Fibroblast of mammary gland (primary cell): ENCODE results near the gene GAB3.
"Not testable (repeated sequence)": the region's sequence is repeated elsewhere in the genome, so short reads cannot be mapped to it uniquely, and the experiment has no call there.

Source experiments
- DNase-seq: peaks from one replicate; pipeline ENCODE4 v3.0.0-alpha.2; 2010; ENCODE audit warnings: low read depth
- H3K4me3 ChIP-seq: 2 replicates; pipeline ENCODE4 v1.5.1; 2011; ENCODE audit warnings: low read depth, mild to moderate bottlenecking, low read length, moderate library complexity; ENCODE audit not compliant: control insufficient read depth
- CTCF ChIP-seq: conservative IDR thresholded peaks from 2 replicates; pipeline ENCODE4 v1.5.1; 2011; ENCODE audit warnings: low read depth, low read length, inconsistent platforms; ENCODE audit not compliant: control insufficient read depth, insufficient read depth

Gene GAB3

GRCh38 chrX:154654372-154654771 is 96.5 kb downstream of the GAB3 start:
- DNase-seq = no peak
- TF ChIP-seq CTCF = no peak
- no peak overlapping the region for H3K4me3 ChIP-seq

GRCh38 chrX:154653413-154653812 is 97.5 kb downstream of the GAB3 start, which contains the start of gene CTAG2:
TSS of gene CTAG2 (minus strand) at chrX:154653579. CDS start at chrX:154653515, 64 bp downstream.
- not testable (repeated sequence) for DNase-seq, H3K4me3 ChIP-seq

- no peak for DNase-seq
- TF ChIP-seq CTCF = no peak
- H3K4me3 ChIP-seq = no peak overlapping the region
Observed at GRCh38 chrX:154653048-154653401, 97.9 kb downstream of the GAB3 start.

- no peak overlapping the region for H3K4me3 ChIP-seq
- no peak for TF ChIP-seq CTCF
- no peak for DNase-seq
Observed at GRCh38 chrX:154652311-154653047, 98.4 kb downstream of the GAB3 start.

GRCh38 chrX:154650221-154650510 is 100.7 kb downstream of the GAB3 start:
- TF ChIP-seq CTCF = no peak
- no peak overlapping the region for H3K4me3 ChIP-seq
- DNase-seq = no peak

GRCh38 chrX:154649503-154650220 is 101.2 kb downstream of the GAB3 start:
- no peak for TF ChIP-seq CTCF
- H3K4me3 ChIP-seq = no peak overlapping the region
- DNase-seq = no peak

GRCh38 chrX:154648931-154649330 is 101.9 kb downstream of the GAB3 start:
- DNase-seq = no peak
- TF ChIP-seq CTCF = no peak
- no peak overlapping the region for H3K4me3 ChIP-seq

- not testable (repeated sequence) for H3K4me3 ChIP-seq, DNase-seq
Observed at GRCh38 chrX:154645745-154646378, 105.0 kb downstream of the GAB3 start.

- DNase-seq, H3K4me3 ChIP-seq: not testable (repeated sequence)
Observed at GRCh38 chrX:154643708-154644107, 107.2 kb downstream of the GAB3 start.

GRCh38 chrX:154641740-154642139 is 109.1 kb downstream of the GAB3 start:
- DNase-seq, H3K4me3 ChIP-seq: not testable (repeated sequence)
